Stimulated activated naive CD4-positive, alpha-beta T cell treated with Interleukin-2 at 50 U/mL for 16 hours (primary cell): ENCODE measurements around the gene UBL7.

Source experiments
- DNase-seq: peaks from one replicate; lab custom pipeline; 2025; lab: John Stamatoyannopoulos, UW

UBL7 gene

GRCh38 chr15:74438721-74439316 lies 22.1 kb downstream of the UBL7 start:
- peak; percentile 60 for DNase-seq

- DNase-seq, result no peak
Measured at GRCh38 chr15:74438206-74438605, 22.8 kb downstream of the UBL7 start.

DNA sequence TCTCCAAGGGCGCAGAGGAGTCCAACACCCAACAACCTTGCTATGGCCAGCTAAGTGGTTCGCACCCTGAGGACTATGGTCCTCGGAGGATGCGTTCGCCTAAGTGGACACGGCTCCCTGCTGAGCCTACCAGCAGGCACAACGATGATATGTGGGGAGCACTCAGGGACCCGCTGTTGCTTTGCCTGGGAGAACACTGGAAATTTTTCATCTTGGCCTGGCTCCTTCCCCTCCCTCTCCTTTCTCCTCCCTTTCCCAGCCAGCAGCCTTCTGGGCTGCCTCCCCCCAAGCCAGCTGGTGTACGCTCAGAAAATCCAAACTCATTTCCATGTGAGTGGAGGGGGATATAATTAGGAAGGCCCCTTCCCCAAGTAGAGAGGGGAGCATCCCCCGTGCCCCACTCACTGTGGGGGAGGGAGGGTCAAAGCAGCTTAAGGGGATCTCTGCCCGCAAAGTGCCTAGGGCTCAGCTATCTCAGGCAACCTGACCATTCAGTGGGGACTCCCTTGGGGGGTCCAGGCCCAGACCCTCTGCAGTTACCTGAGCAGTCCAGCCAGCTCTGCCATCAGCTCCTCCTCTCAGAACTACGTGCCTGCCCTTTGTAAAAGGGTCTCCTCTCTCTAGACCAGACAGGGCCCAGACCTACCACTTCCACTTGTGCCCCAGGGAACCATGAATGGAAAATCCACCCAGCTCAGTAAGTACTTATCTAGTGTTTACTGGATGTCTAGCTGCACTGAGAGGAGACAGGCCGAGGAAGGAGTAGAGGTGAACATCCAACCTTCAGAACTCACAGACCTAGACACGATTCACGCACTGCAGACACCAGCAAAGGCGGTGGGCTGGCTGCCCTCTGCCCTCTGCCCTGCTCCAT lies 26.5 kb downstream of the UBL7 start:
- DNase-seq, result no peak

DNA sequence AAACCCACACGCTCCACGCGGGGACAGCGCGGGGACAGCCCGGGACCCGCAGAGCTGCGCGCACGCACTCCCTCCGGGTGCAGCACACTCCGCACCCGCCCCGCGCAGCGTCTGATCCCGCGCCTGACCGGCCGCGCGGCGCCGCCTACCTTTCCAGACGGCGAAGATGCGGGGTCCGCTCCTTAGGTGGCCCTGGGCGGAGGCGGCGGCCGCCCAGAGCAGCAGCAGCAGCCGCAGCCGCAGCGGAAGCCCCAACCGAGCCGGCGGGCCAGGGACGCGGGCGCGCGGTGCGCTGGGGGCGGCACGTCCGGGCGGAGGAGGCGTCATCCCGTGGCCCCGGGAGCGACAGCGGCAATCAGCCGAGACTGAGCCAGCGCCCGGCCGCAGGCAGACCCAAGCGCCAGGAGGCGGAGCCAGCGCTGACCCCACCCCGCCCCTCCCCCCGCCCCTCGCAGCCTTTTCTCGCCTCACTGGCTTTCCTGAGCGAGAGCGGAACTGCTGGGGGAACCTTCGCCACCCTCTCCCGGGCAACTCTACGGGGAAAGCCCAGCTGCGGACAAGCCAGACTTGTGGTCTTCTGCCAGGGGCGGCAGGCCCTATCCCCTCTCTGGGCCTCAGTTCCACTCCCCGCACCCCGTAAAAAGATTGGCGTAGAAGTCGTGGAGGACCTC lies 27.2 kb downstream of the UBL7 start, which contains the start of gene SEMA7A:
SEMA7A (minus strand) TSS at position 367 of the 671 bp plus-strand sequence; CDS start at position 327, 40 bp downstream.
- DNase-seq, result peak; percentile 80

DNA sequence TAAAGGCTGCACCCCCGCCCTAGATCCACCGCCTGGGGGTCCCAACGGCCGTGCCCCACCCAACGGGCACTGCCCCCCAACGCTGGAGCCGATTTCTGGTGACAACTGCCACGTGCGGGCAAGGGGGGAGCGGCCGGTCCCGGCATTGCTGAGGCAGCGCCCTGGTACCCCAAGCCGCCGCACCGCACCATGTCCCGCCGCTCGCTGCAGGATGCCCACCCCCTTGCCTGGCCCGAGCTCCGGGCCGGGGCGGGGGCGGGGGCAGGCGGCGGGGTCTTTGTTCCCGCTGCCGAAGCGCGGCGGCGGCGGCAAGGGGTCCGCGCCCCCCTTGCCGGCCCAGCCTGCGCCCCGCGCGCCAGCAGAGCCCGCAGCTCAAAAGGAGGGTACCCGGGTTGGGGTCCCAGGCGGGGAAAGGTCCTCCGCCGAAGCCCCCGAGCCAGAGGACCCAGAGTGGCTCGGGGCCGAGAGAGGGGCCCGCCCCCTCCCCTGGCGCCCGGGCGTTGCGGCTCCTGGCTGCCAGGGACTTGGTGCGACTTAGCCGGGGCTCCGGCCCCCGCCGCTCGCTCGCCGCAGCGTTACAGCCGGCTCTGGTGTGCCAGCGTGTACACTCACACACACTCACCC lies 27.9 kb downstream of the UBL7 start:
- no peak for DNase-seq

GRCh38 chr15:74432271-74432967 lies 28.5 kb downstream of the UBL7 start:
- no peak for DNase-seq

- peak; percentile 8 for DNase-seq
Measured at GRCh38 chr15:74431645-74432044, 29.3 kb downstream of the UBL7 start.

- no peak for DNase-seq
Measured at GRCh38 chr15:74431116-74431515, 29.8 kb downstream of the UBL7 start.

- no peak for DNase-seq
Measured at GRCh38 chr15:74430510-74430951, 30.4 kb downstream of the UBL7 start.

- DNase-seq, result no peak
Measured at GRCh38 chr15:74429781-74430400, 31.1 kb downstream of the UBL7 start.

- no peak for DNase-seq
Measured at GRCh38 chr15:74428970-74429780, 31.8 kb downstream of the UBL7 start.

GRCh38 chr15:74428442-74428787 lies 32.5 kb downstream of the UBL7 start:
- DNase-seq, result no peak

DNA sequence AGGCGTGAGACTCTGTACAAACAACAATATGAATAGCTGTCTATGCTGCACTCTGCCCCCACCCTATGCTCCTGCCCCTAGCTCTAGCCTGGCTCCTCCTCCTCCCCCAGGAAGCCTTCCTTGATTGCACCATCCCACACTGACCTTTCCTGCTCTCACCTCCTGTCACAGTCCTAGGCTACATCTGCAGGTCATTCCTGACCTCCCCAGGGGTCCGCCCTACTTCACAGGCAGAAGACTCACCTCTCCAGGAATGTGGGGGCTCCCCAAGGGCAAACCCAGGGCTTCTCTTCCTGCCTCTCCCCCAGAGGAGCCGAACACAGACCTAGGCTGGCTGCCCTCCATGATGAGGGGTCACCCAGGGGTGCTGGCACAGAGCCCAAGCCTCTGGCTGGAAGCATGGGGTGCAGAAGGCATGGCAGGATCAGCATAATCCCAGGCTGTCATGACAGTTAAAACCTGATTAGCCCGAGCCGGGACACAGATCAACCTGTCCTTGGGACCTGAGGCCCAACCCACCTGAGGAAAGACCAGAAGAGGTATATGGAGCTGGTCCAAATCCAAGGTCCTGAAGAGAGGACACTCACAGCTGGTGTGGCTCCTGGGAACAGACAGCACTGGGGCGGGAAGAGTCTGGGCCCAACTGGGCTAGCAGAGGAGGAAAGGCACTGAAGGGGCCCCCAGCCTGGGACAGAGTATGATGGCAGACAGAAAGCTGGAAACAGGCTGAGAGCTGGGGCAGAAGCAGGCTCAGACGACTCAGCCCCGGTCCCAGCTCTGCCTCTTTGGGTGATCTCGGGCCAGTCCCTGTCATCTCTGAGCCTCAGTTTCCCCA lies 33.1 kb downstream of the UBL7 start:
- DNase-seq, result no peak

DNA sequence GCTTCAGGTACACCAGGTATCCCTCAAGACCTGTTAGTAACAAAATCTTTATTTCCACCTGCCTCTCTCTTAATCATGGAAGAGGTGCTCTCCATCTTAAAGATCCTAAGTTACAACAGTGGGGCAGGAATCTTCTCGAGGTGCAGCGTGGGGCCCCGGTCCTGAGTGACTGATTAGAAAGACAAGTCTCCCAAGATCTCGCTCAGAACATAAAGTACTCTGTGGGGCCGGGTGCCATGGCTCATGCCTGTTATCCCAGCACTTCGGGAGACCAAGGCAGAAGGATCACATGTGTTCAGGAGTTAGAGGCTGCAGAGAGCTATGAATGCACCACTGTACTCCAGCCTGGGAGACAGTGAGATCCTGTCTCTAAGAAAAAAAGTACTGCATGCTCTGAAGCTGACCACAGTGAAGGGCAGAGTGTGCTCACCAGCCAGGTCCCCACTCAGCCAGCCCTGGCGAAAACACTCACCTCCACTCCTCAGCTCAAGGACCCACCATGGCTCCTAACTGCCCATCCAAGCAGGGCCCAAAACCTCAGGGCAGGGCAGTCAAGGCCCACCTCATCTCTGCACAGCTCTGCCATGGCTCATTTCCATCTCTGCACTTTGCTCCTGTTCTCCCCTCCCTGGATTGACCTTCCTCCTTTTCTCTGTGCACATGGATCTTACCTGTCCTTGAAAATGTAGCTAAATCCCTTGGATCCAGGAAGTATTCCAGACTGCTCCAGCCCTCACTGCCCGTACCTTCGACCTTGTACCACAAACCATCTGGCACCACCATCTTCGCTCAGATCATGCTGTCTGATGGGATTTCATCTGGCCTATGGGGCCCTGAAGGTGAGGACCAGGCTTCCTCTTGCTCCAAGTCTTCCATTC lies 34.3 kb downstream of the UBL7 start:
- no peak for DNase-seq

- no peak for DNase-seq
Measured at GRCh38 chr15:74425630-74426029, 35.3 kb downstream of the UBL7 start.

GRCh38 chr15:74424901-74425528 lies 35.9 kb downstream of the UBL7 start:
- DNase-seq, result no peak

DNA sequence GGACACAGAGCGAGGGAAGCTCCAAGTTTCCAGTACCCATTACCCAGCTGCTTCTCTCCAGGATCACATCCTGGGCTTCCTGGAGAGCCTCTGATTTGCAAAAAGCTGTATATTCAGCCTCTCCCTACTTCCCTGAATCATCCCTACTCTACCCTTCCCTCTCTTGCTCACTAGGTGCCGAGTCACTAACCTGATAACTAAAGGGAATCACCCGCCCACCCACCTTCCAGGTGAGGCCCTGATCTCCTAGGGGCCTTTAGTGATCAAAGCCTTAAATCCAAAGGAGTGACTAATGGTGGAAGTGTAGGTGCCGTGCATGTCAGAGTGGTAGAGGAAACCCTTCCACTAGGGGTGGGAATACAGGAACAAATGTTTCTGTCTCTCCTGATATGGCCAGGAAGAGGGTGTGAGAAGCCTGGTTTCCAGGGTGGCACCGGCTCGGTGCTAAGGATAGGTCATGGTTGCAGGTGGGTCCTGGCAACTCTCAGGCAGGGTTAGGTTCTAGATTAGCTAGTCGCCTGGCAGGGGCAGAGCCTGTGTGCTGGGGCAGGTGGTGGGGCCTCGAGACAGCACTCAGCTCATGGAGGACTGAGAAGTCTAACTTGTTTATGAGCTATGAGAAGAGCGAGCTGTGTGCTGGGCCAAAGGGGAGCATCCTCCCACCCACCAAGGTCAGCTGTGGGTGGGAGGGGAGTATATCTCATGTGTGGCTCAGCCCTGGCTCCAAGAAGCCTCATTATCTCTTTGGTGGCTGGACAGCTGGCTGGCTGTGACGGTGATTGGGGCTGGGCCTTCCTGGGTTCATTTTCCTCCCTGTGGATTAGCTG lies 37.3 kb downstream of the UBL7 start:
- DNase-seq, result no peak
